GM12873 (cell line): Measurements from ENCODE around the gene ACSS3.

Experiments used
- TF ChIP-seq, protein P1 (sequence below): IDR thresholded peaks from 2 replicates; pipeline ENCODE4 v1.5.1; 2012; ENCODE audit warnings: low read depth, mild to moderate bottlenecking, moderate library complexity, low read length, control low read depth; ENCODE audit not compliant: insufficient read depth; ENCODE audit errors: missing control alignments

Gene ACSS3

DNA sequence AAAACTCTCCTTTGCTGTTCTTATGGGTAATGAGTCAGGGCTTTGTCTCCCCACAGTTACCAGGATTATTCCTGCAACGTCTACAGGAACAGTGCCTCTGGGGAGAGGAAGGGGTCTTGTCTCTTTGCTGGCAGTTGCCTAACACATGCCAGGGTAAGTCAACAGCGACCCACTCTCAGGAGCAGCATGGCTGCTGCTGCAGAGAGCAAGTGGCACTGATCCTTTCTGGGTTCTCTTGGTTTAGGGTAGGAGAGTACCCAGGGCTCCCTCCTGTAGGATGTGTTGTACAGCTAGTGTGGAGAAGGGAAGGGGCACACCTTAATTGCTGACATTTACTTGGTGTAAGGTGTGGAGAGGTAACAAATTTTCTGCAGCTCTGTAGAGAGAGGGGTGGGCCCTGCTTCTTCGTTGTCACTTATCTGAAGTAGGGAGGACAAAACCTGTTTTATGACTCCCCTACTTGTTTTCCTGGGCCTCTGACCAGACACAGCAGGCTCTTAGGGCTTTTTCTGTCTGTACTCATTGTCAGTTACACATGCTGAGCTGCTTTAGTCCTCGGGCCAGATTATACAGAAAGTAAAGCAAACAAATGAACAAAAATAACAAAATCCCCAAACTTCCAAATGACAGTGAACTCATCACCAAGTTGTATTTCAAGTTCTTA is 168.2 kb downstream of the ACSS3 start:
- TF ChIP-seq, protein P1, sequence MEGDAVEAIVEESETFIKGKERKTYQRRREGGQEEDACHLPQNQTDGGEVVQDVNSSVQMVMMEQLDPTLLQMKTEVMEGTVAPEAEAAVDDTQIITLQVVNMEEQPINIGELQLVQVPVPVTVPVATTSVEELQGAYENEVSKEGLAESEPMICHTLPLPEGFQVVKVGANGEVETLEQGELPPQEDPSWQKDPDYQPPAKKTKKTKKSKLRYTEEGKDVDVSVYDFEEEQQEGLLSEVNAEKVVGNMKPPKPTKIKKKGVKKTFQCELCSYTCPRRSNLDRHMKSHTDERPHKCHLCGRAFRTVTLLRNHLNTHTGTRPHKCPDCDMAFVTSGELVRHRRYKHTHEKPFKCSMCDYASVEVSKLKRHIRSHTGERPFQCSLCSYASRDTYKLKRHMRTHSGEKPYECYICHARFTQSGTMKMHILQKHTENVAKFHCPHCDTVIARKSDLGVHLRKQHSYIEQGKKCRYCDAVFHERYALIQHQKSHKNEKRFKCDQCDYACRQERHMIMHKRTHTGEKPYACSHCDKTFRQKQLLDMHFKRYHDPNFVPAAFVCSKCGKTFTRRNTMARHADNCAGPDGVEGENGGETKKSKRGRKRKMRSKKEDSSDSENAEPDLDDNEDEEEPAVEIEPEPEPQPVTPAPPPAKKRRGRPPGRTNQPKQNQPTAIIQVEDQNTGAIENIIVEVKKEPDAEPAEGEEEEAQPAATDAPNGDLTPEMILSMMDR: no peak

DNA sequence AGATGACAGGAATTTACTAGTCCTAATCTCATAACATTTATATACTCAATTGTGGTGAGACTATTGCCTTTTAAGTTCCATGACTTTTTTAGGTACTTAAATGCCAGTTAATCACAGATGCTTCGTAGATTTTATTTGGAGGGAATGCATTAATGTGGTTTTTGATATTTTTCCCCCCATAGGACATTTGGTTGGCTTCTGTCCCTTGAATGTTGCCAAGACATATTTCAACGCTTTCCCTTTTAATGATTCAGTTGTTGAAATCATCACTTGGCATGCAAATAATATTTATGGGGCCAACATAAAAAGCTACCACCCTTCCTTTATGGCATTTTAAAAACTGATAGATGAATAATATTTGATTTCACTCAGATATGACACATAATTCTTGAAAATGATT is 172.1 kb downstream of the ACSS3 start:
- TF ChIP-seq, protein P1: no peak

DNA sequence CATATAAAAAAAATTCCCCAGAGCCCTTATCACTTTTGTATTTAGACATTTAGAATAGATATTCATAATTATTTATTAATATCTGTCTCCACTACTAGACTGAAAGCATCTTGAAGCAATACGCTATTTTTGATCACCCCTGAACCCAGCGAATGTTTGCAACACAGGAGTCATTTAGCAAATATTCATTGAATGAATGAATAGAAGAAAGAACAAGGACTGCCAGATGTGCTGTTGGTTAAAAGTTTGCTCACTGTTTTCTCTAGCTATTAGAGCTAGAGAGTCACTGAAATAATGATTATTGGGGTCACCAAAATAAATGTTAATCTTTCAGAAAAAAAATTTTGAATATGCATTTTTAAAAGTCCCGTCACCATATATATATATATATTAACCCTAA is 174.3 kb downstream of the ACSS3 start:
- TF ChIP-seq, protein P1: no peak

DNA sequence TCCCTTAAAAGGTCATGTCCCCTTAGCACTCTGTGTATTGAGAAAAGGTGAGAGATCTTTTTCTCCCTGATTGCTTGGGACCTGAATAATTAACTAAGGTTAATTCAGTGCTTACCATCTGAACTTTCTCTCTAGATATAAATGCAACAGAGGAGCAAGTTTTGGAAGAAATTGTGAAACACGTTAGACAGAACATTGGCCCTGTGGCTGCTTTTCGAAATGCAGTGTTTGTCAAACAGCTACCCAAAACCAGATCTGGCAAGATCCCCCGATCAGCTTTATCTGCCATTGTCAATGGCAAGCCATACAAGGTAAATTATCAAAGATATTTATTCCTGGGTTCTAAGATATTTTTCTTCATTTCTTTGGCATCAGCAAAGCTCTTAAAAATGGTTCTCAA is 175.5 kb downstream of the ACSS3 start:
- TF ChIP-seq, protein P1: no peak

DNA sequence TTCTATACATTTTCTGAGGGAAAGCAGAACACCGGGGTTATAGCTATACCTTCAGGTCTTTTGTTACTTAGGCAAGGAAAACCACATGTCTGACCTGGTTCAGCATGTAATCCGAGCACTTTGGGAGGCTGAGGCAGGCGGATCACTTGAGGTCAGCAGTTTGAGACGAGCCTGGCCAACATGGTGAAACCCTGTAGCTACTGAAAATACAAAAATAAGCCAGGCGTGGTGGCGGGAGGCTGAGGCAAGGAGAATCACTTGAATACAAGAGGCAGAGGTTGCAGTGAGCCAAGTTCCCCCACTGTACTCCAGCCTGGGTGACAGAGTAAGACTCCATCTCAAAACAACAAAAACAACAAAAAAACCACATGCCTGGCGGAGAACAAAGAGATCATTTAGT is 177.6 kb downstream of the ACSS3 start:
- TF ChIP-seq, protein P1: no peak

DNA sequence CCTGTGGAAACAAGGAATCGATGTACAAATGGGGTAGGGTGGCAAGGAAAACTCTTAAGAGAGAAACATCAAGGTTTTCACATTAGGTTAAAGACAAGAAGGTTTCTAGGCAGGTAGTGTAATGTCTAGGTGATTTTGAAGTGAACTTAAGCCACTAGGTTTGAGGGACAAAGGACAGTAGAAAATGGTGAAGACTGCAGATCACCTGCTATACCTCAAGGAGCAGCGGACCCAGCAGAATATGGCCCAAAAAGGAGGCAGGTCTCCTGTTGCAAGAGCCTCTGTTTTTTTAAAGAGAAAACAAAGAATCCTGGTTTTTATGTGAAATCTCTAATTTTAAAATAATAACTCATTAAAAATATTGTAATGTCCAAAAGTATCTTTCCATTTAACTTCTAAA is 178.1 kb downstream of the ACSS3 start:
- TF ChIP-seq, protein P1: no peak

DNA sequence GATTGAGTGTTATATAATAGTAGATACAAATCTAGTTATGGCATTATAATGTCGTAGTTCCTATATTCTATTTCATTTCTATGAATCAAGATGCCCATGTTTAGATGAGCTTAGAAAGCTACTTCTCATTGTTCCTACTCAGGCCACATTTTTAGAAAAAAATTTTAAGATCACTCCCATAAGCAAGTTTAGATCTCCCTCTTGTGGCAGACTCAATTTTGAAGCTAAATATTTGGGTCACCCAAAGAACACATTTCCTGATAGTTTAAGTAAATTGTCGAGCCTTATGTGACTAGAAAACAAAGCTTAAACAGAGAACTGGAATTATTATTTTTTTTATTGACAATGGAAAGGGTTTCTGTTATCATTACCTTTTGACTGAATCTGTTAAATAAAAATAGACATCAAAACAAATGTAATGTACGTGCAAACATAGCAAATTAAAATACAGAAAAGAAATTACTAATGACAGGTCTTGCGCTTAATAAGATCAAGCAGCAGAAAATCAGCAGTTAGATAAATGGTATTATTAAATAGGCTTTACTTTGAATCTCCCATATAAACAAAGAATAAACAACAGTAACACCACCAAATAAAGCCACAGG is 180.2 kb downstream of the ACSS3 start:
- TF ChIP-seq, protein P1: peak; percentile 33
